K562 (cell line): Measurements from ENCODE around the gene ALG1. TPM values are rescaled to one million over a fixed set of nuclear protein-coding genes. Genes with fewer than 3 reads are reported as not detected.

Experiments
- CBX8 ChIP-seq: fragments of 200-600 bp; sonication (generic); IDR thresholded peaks from 2 replicates; pipeline ENCODE4 v1.6.1; 2012; ENCODE audit warnings: borderline replicate concordance, mixed run types, low read depth, mild to moderate bottlenecking, moderate library complexity, mixed read lengths, low read length, control low read depth, inconsistent platforms; ENCODE audit not compliant: poor library complexity, severe bottlenecking; ENCODE audit errors: extremely low read depth
- ELF2 ChIP-seq: fragments of 250-450 bp; sonication (Bioruptor Pico); IDR thresholded peaks from 2 replicates; pipeline ENCODE4 v1.5.0; 2021; ENCODE audit warnings: mild to moderate bottlenecking
- ETV5 ChIP-seq: sonication (generic); formaldehyde crosslinking; IDR thresholded peaks from 2 replicates; pipeline ENCODE4 v1.4.0; 2020; ENCODE audit warnings: low read depth, mild to moderate bottlenecking, missing genetic modification reagents
- GATAD2B ChIP-seq: fragments of 450-650 bp; IDR thresholded peaks from 2 replicates; pipeline ENCODE4 v1.6.1; 2017; ENCODE audit warnings: mild to moderate bottlenecking, borderline replicate concordance
- GTF2A2 ChIP-seq: IDR thresholded peaks from 2 replicates; pipeline ENCODE4 v1.6.1; 2016; ENCODE audit warnings: mild to moderate bottlenecking, missing genetic modification characterization, missing compliant biosample characterization
- HDAC6 ChIP-seq: IDR thresholded peaks from 2 replicates; pipeline ENCODE4 v1.6.1; 2012; ENCODE audit warnings: low read depth, mild to moderate bottlenecking, control low read depth, inconsistent platforms, low read length, moderate library complexity
- JUNB ChIP-seq: fragments of 450-650 bp; formaldehyde crosslinking; conservative IDR thresholded peaks from 2 replicates; pipeline ENCODE4 v1.4.0; 2020; ENCODE audit warnings: mild to moderate bottlenecking
- MCM3 ChIP-seq: fragments of 450-650 bp; IDR thresholded peaks from 2 replicates; pipeline ENCODE4 v1.6.1; 2016
- NFYB ChIP-seq: IDR thresholded peaks from 2 replicates; pipeline ENCODE4 v1.6.1; 2011; ENCODE audit warnings: mild to moderate bottlenecking, moderate library complexity; ENCODE audit not compliant: insufficient read length; ENCODE audit errors: extremely low read depth
- NUFIP1 ChIP-seq: fragments of 450-650 bp; IDR thresholded peaks from 2 replicates; pipeline ENCODE4 v1.6.1; 2018; ENCODE audit not compliant: partially characterized antibody
- PRMT5 ChIP-seq: sonication (generic); formaldehyde crosslinking; IDR thresholded peaks from 2 replicates; pipeline ENCODE4 v1.5.0; 2020; ENCODE audit warnings: missing genetic modification reagents
- PTTG1 ChIP-seq: fragments of 450-650 bp; IDR thresholded peaks from 2 replicates; pipeline ENCODE4 v1.6.1; 2016; ENCODE audit warnings: low read depth, mild to moderate bottlenecking, missing genetic modification characterization, missing compliant biosample characterization
- RBM15 ChIP-seq: fragments of 200-400 bp; formaldehyde crosslinking; IDR thresholded peaks from 2 replicates; pipeline ENCODE4 v1.6.1; 2018; ENCODE audit warnings: mild to moderate bottlenecking, low read length, moderate library complexity; ENCODE audit not compliant: insufficient read depth
- TBL1XR1 ChIP-seq, 2 experiments: IDR thresholded peaks; 2 replicates each; pipeline ENCODE4 v1.6.1; 2012; ENCODE audit warnings: improper control_type of control experiment in 2 of 2, low read length in 2 of 2, mild to moderate bottlenecking in 1 of 2
- U2AF2 ChIP-seq: fragments of 200-400 bp; formaldehyde crosslinking; optimal IDR thresholded peaks from 2 replicates; pipeline ENCODE3; 2017; ENCODE audit warnings: low read depth, mild to moderate bottlenecking, low read length
- polyA plus RNA-seq, 8 experiments: library from polyadenylated mRNA; depleted of rRNA in 4 of 8; stranded (reverse) in 5 of 8; unstranded in 3 of 8; fragments of >200 nt; fragmentation: Nextera tagmentation in 2 of 8; fragmentation: Illumina TruSeq in 1 of 8; extraction: Ambion mirVana in 2 of 8; extraction: Trizol in 1 of 8; gene quantifications; 2 replicates each; pipeline versions ENCODE4 v1.2.1 to v1.2.3, GENCODE V29; 2011 to 2014; ENCODE audit warnings: inconsistent platforms in 1 of 8, missing spikeins in 1 of 8
- total RNA-seq, 7 experiments: library from RNA; depleted of rRNA in 6 of 7; stranded (reverse); fragments of >200 nt in 6 of 7; fragmentation: Illumina TruSeq in 2 of 7; extraction: Trizol in 2 of 7; gene quantifications; 2 replicates each; pipeline versions ENCODE4 v1.2.1 to v1.2.3, GENCODE V29; 2011 to 2021; ENCODE audit warnings: low replicate concordance in 1 of 7
- TF ChIP-seq, protein P1 (sequence below): fragments of 450-650 bp; IDR thresholded peaks from 2 replicates; pipeline ENCODE4 v1.6.1; 2017; ENCODE audit warnings: mild to moderate bottlenecking, moderate library complexity
- TF ChIP-seq, protein P2 (sequence below), 2 experiments: fragments of 450-650 bp; IDR thresholded peaks; 2 replicates each; pipeline ENCODE4 v1.6.1; 2016; ENCODE audit warnings: mild to moderate bottlenecking in 2 of 2, borderline replicate concordance in 1 of 2, low read depth in 1 of 2, moderate library complexity in 1 of 2
- TF ChIP-seq, protein P3 (sequence below): sonication (generic); formaldehyde crosslinking; IDR thresholded peaks from 2 replicates; pipeline ENCODE4 v1.8.1; 2022; ENCODE audit warnings: missing genetic modification reagents

The ALG1 gene
- total and polyA plus RNA-seq, 9 of the 15 experiments (the other 6 are each of a cell fraction or from before 2014, with no cell fraction given): 1.1 to 26.4 (median 18.3) TPM

DNA sequence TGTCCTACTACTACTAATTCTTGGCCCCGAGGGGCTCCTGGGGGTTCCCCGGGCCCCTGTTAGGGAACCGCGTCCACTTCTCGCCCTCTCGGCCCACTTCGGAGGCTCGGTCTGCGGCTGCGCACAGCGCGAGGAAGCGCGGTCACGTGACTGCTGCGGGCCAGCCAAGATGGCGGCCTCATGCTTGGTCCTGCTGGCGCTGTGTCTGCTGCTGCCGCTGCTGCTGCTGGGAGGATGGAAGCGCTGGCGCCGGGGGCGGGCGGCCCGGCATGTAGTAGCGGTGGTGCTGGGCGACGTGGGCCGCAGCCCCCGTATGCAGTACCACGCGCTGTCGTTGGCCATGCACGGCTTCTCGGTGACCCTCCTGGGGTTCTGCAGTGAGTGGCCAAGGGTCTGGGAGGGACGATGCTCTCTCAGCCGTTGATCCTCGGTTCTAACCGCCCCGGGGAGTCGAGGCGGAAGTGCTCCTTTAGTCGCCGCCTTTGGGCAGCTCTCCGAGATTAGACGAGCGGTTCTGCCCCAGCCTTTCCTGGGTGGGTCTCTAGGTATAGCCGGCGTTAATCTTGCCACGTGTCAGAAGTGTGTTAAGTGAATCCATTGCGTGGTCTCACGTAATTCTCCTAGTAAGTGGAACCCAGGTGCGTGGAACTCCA is at the start of gene ALG1 (continued):
- TF ChIP-seq PTTG1 (tag): no peak
- TF ChIP-seq TBL1XR1 (IDR thresholded peaks at IDR 0.05; ENCODE audit: low read length in 2 of 2): 0 out of 4 replicates have a peak, but pooled peaks of 1 of the 2 experiments have one; percentile 49
- TF ChIP-seq NFYB: no peak
- no peak for TF ChIP-seq CBX8
- TF ChIP-seq JUNB (CRISPR knock-in tag): no peak
- TF ChIP-seq, protein P1, sequence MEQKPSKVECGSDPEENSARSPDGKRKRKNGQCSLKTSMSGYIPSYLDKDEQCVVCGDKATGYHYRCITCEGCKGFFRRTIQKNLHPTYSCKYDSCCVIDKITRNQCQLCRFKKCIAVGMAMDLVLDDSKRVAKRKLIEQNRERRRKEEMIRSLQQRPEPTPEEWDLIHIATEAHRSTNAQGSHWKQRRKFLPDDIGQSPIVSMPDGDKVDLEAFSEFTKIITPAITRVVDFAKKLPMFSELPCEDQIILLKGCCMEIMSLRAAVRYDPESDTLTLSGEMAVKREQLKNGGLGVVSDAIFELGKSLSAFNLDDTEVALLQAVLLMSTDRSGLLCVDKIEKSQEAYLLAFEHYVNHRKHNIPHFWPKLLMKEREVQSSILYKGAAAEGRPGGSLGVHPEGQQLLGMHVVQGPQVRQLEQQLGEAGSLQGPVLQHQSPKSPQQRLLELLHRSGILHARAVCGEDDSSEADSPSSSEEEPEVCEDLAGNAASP: no peak
- no peak for TF ChIP-seq HDAC6
- no peak for TF ChIP-seq ETV5
- no peak for TF ChIP-seq RBM15
- TF ChIP-seq MCM3: no peak
- no peak for TF ChIP-seq GTF2A2 (tag)
- no peak for TF ChIP-seq GATAD2B
- TF ChIP-seq ELF2 (CRISPR knock-in tag): no peak
- TF ChIP-seq, protein P2, sequence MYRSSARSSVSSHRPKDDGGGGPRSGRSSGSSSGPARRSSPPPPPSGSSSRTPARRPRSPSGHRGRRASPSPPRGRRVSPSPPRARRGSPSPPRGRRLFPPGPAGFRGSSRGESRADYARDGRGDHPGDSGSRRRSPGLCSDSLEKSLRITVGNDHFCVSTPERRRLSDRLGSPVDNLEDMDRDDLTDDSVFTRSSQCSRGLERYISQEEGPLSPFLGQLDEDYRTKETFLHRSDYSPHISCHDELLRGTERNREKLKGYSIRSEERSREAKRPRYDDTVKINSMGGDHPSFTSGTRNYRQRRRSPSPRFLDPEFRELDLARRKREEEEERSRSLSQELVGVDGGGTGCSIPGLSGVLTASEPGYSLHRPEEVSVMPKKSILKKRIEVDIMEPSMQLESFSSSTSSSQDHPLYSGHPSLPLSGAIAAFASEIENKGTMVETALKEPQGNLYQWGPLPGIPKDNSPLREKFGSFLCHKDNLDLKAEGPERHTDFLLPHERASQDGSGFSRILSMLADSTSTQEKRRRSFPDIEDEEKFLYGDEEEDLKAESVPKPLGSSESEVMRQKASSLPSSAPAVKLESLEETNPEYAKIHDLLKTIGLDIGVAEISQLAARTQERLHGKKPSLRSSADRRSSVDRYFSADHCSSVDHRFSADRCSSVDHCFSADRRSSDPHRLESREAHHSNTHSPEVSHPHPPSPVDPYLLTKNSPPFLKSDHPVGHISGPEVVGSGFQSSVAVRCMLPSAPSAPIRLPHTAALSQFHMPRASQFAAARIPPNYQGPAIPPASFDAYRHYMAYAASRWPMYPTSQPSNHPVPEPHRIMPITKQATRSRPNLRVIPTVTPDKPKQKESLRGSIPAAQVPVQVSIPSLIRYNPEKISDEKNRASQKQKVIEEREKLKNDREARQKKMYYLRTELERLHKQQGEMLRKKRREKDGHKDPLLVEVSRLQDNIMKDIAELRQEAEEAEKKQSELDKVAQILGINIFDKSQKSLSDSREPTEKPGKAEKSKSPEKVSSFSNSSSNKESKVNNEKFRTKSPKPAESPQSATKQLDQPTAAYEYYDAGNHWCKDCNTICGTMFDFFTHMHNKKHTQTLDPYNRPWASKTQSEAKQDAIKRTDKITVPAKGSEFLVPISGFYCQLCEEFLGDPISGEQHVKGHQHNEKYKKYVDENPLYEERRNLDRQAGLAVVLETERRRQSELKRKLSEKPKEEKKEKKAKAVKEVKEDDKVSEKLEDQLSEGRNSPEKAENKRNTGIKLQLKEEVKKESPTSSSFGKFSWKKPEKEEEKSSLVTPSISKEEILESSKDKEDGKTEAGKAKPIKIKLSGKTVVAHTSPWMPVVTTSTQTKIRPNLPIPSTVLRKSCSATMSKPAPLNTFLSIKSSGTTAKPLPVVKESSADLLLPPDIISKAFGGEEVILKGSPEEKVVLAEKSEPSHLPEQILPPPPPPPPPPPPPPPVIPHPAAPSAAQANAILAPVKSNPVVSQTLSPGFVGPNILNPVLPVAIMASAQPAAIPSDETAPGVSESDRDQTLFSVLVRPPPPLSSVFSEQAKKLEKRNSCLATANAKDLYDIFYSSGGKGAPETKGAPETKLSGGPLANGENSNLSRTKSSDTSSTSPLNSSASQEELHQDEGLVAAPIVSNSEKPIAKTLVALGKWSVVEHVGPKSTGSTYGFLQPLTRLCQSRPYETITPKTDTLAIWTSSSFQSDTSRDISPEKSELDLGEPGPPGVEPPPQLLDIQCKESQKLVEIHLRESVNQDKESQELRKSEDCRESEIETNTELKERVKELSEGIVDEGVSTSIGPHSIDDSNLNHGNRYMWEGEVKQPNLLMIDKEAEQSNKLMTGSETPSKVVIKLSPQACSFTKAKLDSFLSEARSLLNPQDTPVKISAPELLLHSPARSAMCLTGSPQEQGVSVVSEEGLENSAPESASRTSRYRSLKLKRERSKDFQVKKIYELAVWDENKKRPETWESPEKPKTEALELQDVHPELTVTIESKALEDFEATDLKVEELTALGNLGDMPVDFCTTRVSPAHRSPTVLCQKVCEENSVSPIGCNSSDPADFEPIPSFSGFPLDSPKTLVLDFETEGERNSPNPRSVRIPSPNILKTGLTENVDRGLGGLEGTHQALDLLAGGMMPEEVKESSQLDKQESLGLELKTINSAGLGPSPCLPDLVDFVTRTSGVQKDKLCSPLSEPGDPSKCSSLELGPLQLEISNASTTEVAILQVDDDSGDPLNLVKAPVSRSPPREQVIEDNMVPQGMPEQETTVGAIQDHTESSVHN (IDR thresholded peaks at IDR 0.05; ENCODE audit: borderline replicate concordance in 1 of 2, low read depth in 1 of 2): no peak
- no peak for TF ChIP-seq U2AF2
- TF ChIP-seq NUFIP1: no peak
- TF ChIP-seq, protein P3, sequence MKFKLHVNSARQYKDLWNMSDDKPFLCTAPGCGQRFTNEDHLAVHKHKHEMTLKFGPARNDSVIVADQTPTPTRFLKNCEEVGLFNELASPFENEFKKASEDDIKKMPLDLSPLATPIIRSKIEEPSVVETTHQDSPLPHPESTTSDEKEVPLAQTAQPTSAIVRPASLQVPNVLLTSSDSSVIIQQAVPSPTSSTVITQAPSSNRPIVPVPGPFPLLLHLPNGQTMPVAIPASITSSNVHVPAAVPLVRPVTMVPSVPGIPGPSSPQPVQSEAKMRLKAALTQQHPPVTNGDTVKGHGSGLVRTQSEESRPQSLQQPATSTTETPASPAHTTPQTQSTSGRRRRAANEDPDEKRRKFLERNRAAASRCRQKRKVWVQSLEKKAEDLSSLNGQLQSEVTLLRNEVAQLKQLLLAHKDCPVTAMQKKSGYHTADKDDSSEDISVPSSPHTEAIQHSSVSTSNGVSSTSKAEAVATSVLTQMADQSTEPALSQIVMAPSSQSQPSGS: no peak
- TF ChIP-seq PRMT5 (CRISPR knock-in tag): no peak
